Measurements from ENCODE around the gene WNT3A. TPM values are rescaled to one million over a fixed set of nuclear protein-coding genes. Genes with fewer than 3 reads are reported as not detected.

Gene WNT3A
- total RNA-seq, 4 donors from 2014 or later = not detected

- Histone ChIP-seq H3K27me3 (no peaks in the 10 kb centered on the region), H3K4me3 (no peak overlapping the region), H3K9me3 (peaks cover 0 to 6% of the 10 kb centered on the region in 2 donors), H3K36me3 (peaks cover 0 to 21% (median 7%) of the 10 kb centered on the region in 4 donors), H3K27ac (no peak overlapping the region), H3K4me1 (peaks cover 13 to 32% (median 26%) of the 10 kb centered on the region in 4 donors)
- WGBS, 2 donors (ENCODE audit: low coverage in 1 of 2) = 88 to 94% methylated on average over 10 to 13 of the region's 13 CpGs
- no peak for TF ChIP-seq EP300 (IDR thresholded peaks at IDR 0.05; ENCODE audit: low read depth)
- no peak for TF ChIP-seq POLR2A (IDR thresholded peaks at IDR 0.05)
- TF ChIP-seq CTCF (IDR thresholded peaks at IDR 0.05) = no peak
- no peak for TF ChIP-seq POLR2AphosphoS5 (IDR thresholded peaks at IDR 0.05)
- DNase-seq = peak; percentile 6
- intact Hi-C loops (cut with DNase I; ENCODE audit: low total_unique reads) (no loop called here), in situ Hi-C loops (cut with MboI; ENCODE audit: low pct_ligation_motif_present in 1 of 4, low pct_unique_long_range_greater_than_20kb in 1 of 4, low sequenced_read_pairs in 3 of 4) (no loop called here)
These were observed 87.7 kb downstream of the WNT3A start for GRCh38 chr1:228094432-228095016.

- 92% methylated on average over 4 of the region's 4 CpGs; no CpG with 5 or more reads in 1 of the 2 donors for WGBS, 2 donors (ENCODE audit: low coverage in 1 of 2)
- intact Hi-C loops (cut with DNase I; ENCODE audit: low total_unique reads) = no loop called here
- H3K27ac ChIP-seq = no peak overlapping the region
- no peak overlapping the region for H3K4me3 ChIP-seq
- in situ Hi-C loops (cut with MboI; ENCODE audit: low pct_ligation_motif_present in 1 of 4, low pct_unique_long_range_greater_than_20kb in 1 of 4, low sequenced_read_pairs in 3 of 4) = no loop called here
- peaks cover 7 to 26% (median 20%) of the 10 kb centered on the region in 4 donors for H3K4me1 ChIP-seq
- H3K27me3 ChIP-seq = no peaks in the 10 kb centered on the region
- H3K36me3 ChIP-seq = peaks cover 0 to 21% (median 7%) of the 10 kb centered on the region in 4 donors
- no peak for DNase-seq
- H3K9me3 ChIP-seq = peaks cover 0 to 6% of the 10 kb centered on the region in 2 donors
- TF ChIP-seq POLR2AphosphoS5 (IDR thresholded peaks at IDR 0.05) (no peak), POLR2A (IDR thresholded peaks at IDR 0.05) (no peak), EP300 (IDR thresholded peaks at IDR 0.05; ENCODE audit: low read depth) (no peak), CTCF (IDR thresholded peaks at IDR 0.05) (no peak)
These were observed 88.4 kb downstream of the WNT3A start for GRCh38 chr1:228095161-228095560.

- Histone ChIP-seq H3K27me3 (no peaks in the 10 kb centered on the region), H3K27ac (no peak overlapping the region), H3K4me1 (peaks cover under 1 to 18% (median 13%) of the 10 kb centered on the region in 4 donors), H3K36me3 (peaks cover 0 to 21% (median 7%) of the 10 kb centered on the region in 4 donors), H3K4me3 (no peak overlapping the region), H3K9me3 (peaks cover 0 to 6% of the 10 kb centered on the region in 2 donors)
- in situ Hi-C loops (cut with MboI; ENCODE audit: low pct_ligation_motif_present in 1 of 4, low pct_unique_long_range_greater_than_20kb in 1 of 4, low sequenced_read_pairs in 3 of 4) = no loop called here
- intact Hi-C loops (cut with DNase I; ENCODE audit: low total_unique reads) = no loop called here
- 92% methylated on average over 8 of the region's 8 CpGs; no CpG with 5 or more reads in 1 of the 2 donors for WGBS, 2 donors (ENCODE audit: low coverage in 1 of 2)
- no peak for DNase-seq
- no peak for TF ChIP-seq POLR2AphosphoS5 (IDR thresholded peaks at IDR 0.05)
These were observed 89.1 kb downstream of the WNT3A start for GRCh38 chr1:228095938-228096337.

GRCh38 chr1:228096416-228097332 is 89.9 kb downstream of the WNT3A start:
- peaks cover 0 to 6% of the 10 kb centered on the region in 2 donors for H3K9me3 ChIP-seq
- H3K36me3 ChIP-seq = peaks cover 0 to 21% (median 7%) of the 10 kb centered on the region in 4 donors
- in situ Hi-C loops (cut with MboI; ENCODE audit: low pct_ligation_motif_present in 1 of 4, low pct_unique_long_range_greater_than_20kb in 1 of 4, low sequenced_read_pairs in 3 of 4) = no loop called here
- no peak for DNase-seq
- H3K27me3 ChIP-seq = no peaks in the 10 kb centered on the region
- TF ChIP-seq EP300 (IDR thresholded peaks at IDR 0.05; ENCODE audit: low read depth) (no peak), POLR2AphosphoS5 (IDR thresholded peaks at IDR 0.05) (no peak), POLR2A (IDR thresholded peaks at IDR 0.05) (no peak), CTCF (IDR thresholded peaks at IDR 0.05) (no peak)
- intact Hi-C loops (cut with DNase I; ENCODE audit: low total_unique reads) = no loop called here
- H3K4me1 ChIP-seq = peaks cover 5 to 16% (median 11%) of the 10 kb centered on the region in 4 donors
- H3K27ac ChIP-seq = no peak overlapping the region
- H3K4me3 ChIP-seq = no peak overlapping the region
- WGBS, 2 donors (ENCODE audit: low coverage in 1 of 2) = 93% methylated on average over 13 of the region's 13 CpGs; no CpG with 5 or more reads in 1 of the 2 donors

Data from transverse colon (tissue), 4 donors.